Smooth muscle cell (in vitro differentiated cells): ENCODE results near the gene NMB. TPM values are rescaled to one million over a fixed set of nuclear protein-coding genes. Genes with fewer than 3 reads are reported as not detected.

ENCODE experiments used
- DNase-seq: peaks from one replicate; lab custom pipeline; 2025; ENCODE audit not compliant: unreplicated experiment; lab: John Stamatoyannopoulos, UW
- H2AFZ ChIP-seq: fragments of 200-600 bp; sonication (generic); 2 replicates; pipeline ENCODE4 v1.6.0; 2016; ENCODE audit warnings: antibody characterized with exemption, low read depth, mild to moderate bottlenecking
- H3F3A ChIP-seq: fragments of 200-600 bp; sonication (generic); 2 replicates; pipeline ENCODE4 v1.6.0; 2017; ENCODE audit warnings: antibody characterized with exemption, low read depth
- H3K27ac ChIP-seq: fragments of 200-600 bp; sonication (generic); 2 replicates; pipeline ENCODE4 v1.5.1; 2016; ENCODE audit warnings: low read depth, mild to moderate bottlenecking
- H3K27me3 ChIP-seq: fragments of 200-600 bp; sonication (generic); 2 replicates; pipeline ENCODE4 v1.6.1; 2016; ENCODE audit warnings: low read depth, mild to moderate bottlenecking
- H3K36me3 ChIP-seq: fragments of 200-600 bp; sonication (generic); 2 replicates; pipeline ENCODE4 v1.5.1; 2016; ENCODE audit warnings: low read depth
- H3K4me1 ChIP-seq: fragments of 200-600 bp; sonication (generic); 2 replicates; pipeline ENCODE4 v1.5.1; 2016; ENCODE audit warnings: low read depth
- H3K4me2 ChIP-seq: fragments of 200-600 bp; sonication (generic); 2 replicates; pipeline ENCODE4 v1.6.0; 2016; ENCODE audit warnings: mild to moderate bottlenecking
- H3K4me3 ChIP-seq: fragments of 200-600 bp; sonication (generic); 2 replicates; pipeline ENCODE4 v1.5.1; 2016; ENCODE audit warnings: mild to moderate bottlenecking
- H3K79me2 ChIP-seq: fragments of 200-600 bp; sonication (generic); 2 replicates; pipeline ENCODE4 v1.6.0; 2016; ENCODE audit warnings: low read depth, mild to moderate bottlenecking
- H3K9ac ChIP-seq: fragments of 200-600 bp; sonication (generic); 2 replicates; pipeline ENCODE4 v1.6.0; 2016; ENCODE audit warnings: low read depth
- H3K9me3 ChIP-seq: fragments of 200-600 bp; sonication (generic); replicated peaks from 2 replicates; pipeline ENCODE4 v1.5.1; 2016; ENCODE audit warnings: low read depth
- H4K20me1 ChIP-seq: fragments of 200-600 bp; sonication (generic); 2 replicates; pipeline ENCODE4 v1.6.0; 2016; ENCODE audit warnings: low read depth
- WGBS: methylation state at CpG from one replicate; pipeline ENCODE4 v1.1.7; 2016; ENCODE audit warnings: low lambda C conversion rate; 5-methylcytosine and 5-hydroxymethylcytosine counted together
- polyA plus RNA-seq: library from polyadenylated mRNA; unstranded; fragments of >200 nt; fragmentation: Nextera tagmentation; extraction: Ambion mirVana; gene quantifications from 2 replicates; pipeline ENCODE4 v1.2.1, GENCODE V29; 2016
- total RNA-seq: library from RNA; depleted of rRNA; stranded (reverse); fragments of >200 nt; gene quantifications from 2 replicates; pipeline ENCODE4 v1.2.3, GENCODE V29; 2014
- TF ChIP-seq, protein P1 (sequence below): fragments of 200-600 bp; sonication (generic); IDR thresholded peaks from 2 replicates; pipeline ENCODE4 v1.5.1; 2017; ENCODE audit warnings: borderline replicate concordance, mild to moderate bottlenecking, antibody characterized with exemption; ENCODE audit not compliant: insufficient read depth, poor library complexity, severe bottlenecking

The NMB gene
- total and polyA plus RNA-seq, 2 experiments from 2014 or later: 2.1 to 6.5 TPM

DNA sequence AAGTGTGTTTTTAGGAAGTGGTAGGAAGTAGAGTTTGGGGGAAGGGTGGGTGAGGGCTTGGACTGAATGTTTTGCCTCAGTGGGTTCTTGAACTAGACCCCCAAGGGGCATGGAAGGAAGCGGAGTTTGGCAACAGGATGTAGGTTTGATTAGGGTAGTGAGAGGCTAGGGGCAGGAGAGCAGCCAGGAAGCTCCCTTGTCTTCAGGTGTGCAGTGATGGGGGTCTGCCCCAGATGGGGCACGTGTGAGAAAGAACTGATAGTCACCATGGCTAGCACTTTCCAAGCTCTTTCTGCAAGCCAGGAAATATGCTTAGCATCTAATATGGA is 52.5 kb downstream of the NMB start:
- no peak overlapping the region for H2AFZ ChIP-seq
- 76% methylated on average over 2 of the region's 2 CpGs for WGBS
- peak overlapping the region; percentile 47 for H3K9ac ChIP-seq
- H3K79me2 ChIP-seq: peaks cover 30% of the 10 kb centered on the region
- TF ChIP-seq, protein P1, sequence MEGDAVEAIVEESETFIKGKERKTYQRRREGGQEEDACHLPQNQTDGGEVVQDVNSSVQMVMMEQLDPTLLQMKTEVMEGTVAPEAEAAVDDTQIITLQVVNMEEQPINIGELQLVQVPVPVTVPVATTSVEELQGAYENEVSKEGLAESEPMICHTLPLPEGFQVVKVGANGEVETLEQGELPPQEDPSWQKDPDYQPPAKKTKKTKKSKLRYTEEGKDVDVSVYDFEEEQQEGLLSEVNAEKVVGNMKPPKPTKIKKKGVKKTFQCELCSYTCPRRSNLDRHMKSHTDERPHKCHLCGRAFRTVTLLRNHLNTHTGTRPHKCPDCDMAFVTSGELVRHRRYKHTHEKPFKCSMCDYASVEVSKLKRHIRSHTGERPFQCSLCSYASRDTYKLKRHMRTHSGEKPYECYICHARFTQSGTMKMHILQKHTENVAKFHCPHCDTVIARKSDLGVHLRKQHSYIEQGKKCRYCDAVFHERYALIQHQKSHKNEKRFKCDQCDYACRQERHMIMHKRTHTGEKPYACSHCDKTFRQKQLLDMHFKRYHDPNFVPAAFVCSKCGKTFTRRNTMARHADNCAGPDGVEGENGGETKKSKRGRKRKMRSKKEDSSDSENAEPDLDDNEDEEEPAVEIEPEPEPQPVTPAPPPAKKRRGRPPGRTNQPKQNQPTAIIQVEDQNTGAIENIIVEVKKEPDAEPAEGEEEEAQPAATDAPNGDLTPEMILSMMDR: no peak
- H3F3A ChIP-seq: no peaks in the 10 kb centered on the region
- peak overlapping the region; percentile 71 for H3K27ac ChIP-seq
- H3K4me2 ChIP-seq: peak overlapping the region; percentile 64
- peaks cover 83% of the 10 kb centered on the region for H4K20me1 ChIP-seq
- H3K27me3 ChIP-seq: no peaks in the 10 kb centered on the region
- no peak overlapping the region for H3K4me3 ChIP-seq
- H3K36me3 ChIP-seq: no peaks in the 10 kb centered on the region
- H3K9me3 ChIP-seq: no peaks in the 10 kb centered on the region
- peaks cover 6% of the 10 kb centered on the region for H3K4me1 ChIP-seq
- no peak for DNase-seq

Other genes starting within 250 kb of the NMB start
- 15.4 and 21.7 TPM in 2 replicates for gene ZSCAN2, start 57.2 kb downstream of the NMB start, total RNA-seq
- gene ZSCAN2, start 57.2 kb downstream of the NMB start, polyA plus RNA-seq: 6.9 and 12.6 TPM in 2 replicates
- 12.3 and 18.9 TPM in 2 replicates for gene WDR73, start 3.9 kb downstream of the NMB start, total RNA-seq
- 19.4 and 28.9 TPM in 2 replicates for gene WDR73, start 3.9 kb downstream of the NMB start, polyA plus RNA-seq
- gene SEC11A, start 57.9 kb upstream of the NMB start, total RNA-seq: 276 and 305 TPM in 2 replicates
- gene SEC11A, start 57.9 kb upstream of the NMB start, polyA plus RNA-seq: 228 and 236 TPM in 2 replicates
- 7.7 and 10.7 TPM in 2 replicates for gene ZNF592, start 90.4 kb upstream of the NMB start, total RNA-seq
- gene ZNF592, start 90.4 kb upstream of the NMB start, polyA plus RNA-seq: 10.8 and 15.7 TPM in 2 replicates
- 10.4 and 18.8 TPM in 2 replicates for gene ALPK3, start 159.2 kb upstream of the NMB start, total RNA-seq
- gene ALPK3, start 159.2 kb upstream of the NMB start, polyA plus RNA-seq: 3.5 and 6.1 TPM in 2 replicates
- not detected in 2 replicates for gene SLC28A1, start 226.5 kb upstream of the NMB start, total RNA-seq
- gene SLC28A1, start 226.5 kb upstream of the NMB start, polyA plus RNA-seq: 0.09 and 0.63 TPM in 2 replicates